ENCODE measurements around the gene ABLIM1. TPM values are rescaled to one million over a fixed set of nuclear protein-coding genes. Genes with fewer than 3 reads are reported as not detected.

The ABLIM1 gene
- total and polyA plus RNA-seq, 10 of the 15 experiments (the other 5 are each of a cell fraction or from before 2014, with no cell fraction given), result 14.2 to 50.5 (median 28.1) TPM

DNA sequence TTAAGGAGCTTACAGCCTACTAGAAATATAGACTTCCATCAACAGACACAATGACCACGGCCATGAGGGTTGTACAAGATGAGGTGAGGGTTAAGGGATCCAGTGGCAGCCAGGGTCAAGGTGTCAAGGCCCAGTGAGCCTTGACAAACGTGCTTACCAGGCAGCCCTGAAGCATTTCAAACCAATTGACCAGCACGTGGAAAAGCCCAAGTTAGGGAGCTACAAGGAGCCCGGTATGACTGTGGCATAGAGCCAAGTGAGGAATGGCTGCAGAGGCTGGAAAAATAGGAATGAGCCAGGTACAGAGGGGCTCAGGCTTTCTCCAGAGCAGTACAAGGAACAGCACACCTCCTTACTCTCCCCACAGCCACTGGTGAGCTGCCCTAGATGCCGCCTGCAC lies 266.5 kb downstream of the ABLIM1 start (continued):
- TF ChIP-seq CEBPB (IDR thresholded peaks at IDR 0.05; ENCODE audit: borderline replicate concordance in 1 of 2, low read depth in 2 of 2, low read length in 2 of 2), result no peak
- no peak for TF ChIP-seq TCF12 (IDR thresholded peaks at IDR 0.05; ENCODE audit: low read depth, low read length)
- TF ChIP-seq FOXM1 (IDR thresholded peaks at IDR 0.05; ENCODE audit: low read depth, low read length), result no peak
- TF ChIP-seq JUND (IDR thresholded peaks at IDR 0.05; ENCODE audit: low read depth, low read length), result no peak

DNA sequence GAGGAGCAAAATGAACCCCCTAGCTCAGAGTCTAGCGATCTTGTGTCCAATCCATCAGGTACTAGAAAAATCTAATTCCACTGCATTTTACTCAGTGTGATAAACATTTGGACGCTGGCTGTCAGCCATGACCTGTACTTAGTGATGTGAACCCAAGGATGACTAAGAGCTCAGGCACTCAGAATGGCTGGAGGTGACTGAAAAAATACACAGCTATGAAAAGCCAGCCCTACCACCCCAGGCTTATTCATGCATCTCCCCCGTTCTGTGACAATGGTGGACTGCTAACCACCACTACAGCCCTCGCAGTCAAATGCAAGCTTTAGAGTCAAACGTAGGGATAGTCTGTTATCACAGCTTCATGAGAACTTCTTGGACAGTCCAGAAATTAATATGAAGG lies 268.6 kb downstream of the ABLIM1 start:
- in situ Hi-C loops (cut with MboI), result no loop called here
- no peaks in the 10 kb centered on the region for H3K79me2 ChIP-seq (ENCODE audit: control insufficient read depth, insufficient read depth, low read length)
- TF ChIP-seq PRDM15 (CRISPR knock-in tag; IDR thresholded peaks at IDR 0.05), result no peak
- no peak for TF ChIP-seq CHD2 (IDR thresholded peaks at IDR 0.05; ENCODE audit: borderline replicate concordance, low read depth, low read length)
- no peak for TF ChIP-seq JUND (IDR thresholded peaks at IDR 0.05; ENCODE audit: low read depth, low read length)
- no peak for TF ChIP-seq STAT1 (conservative IDR thresholded peaks at IDR 0.05)
- TF ChIP-seq IRF3 (IDR thresholded peaks at IDR 0.05), result no peak
- TF ChIP-seq SKIL (IDR thresholded peaks at IDR 0.05; ENCODE audit: low read depth, poor library complexity, severe bottlenecking), result no peak
- no peak for TF ChIP-seq YY1 (IDR thresholded peaks at IDR 0.05; ENCODE audit: low read depth, low read length)
- TF ChIP-seq ZNF384 (IDR thresholded peaks at IDR 0.05; ENCODE audit: borderline replicate concordance, low read depth, low read length), result no peak
- TF ChIP-seq POU2F2 (IDR thresholded peaks at IDR 0.05; ENCODE audit: borderline replicate concordance, low read depth, low read length), result no peak
- no peak for TF ChIP-seq SREBF1 (IDR thresholded peaks at IDR 0.05; ENCODE audit: low read length)
- no peak for TF ChIP-seq ASH2L (IDR thresholded peaks at IDR 0.05; ENCODE audit: borderline replicate concordance, low read depth)
- TF ChIP-seq EGR1 (IDR thresholded peaks at IDR 0.05; ENCODE audit: borderline replicate concordance in 1 of 2, low read depth in 2 of 2, low read length in 2 of 2), result no peak

More for the DNA sequence above, 268.6 kb downstream of the ABLIM1 start:
- no TSS peak for BruUV-seq (replicated peaks)
- DNase-seq (ENCODE audit: low read depth, low spot score) (no peak), ATAC-seq (peak; percentile 15; the same call in 2 of the 3 replicates), FAIRE-seq (no peak)
- H3K9ac ChIP-seq (ENCODE audit: control insufficient read depth, insufficient read depth, low read length), result no peak overlapping the region
- SMC1A ChIA-PET (ENCODE audit: uncharacterized antibody, unreplicated experiment), result interaction anchor here (0.9 to 3.5 kb wide), 7 partner anchors 8 to 86 kb away, joined by 3 to 26 read pairs (median 7); no protein-coding TSS in a partner anchor
- no peak overlapping the region for H2AFZ ChIP-seq (ENCODE audit: control insufficient read depth, low read depth, low read length)
- H4K20me1 ChIP-seq (ENCODE audit: control insufficient read depth, insufficient read depth), result no peaks in the 10 kb centered on the region
- H3K4me1 ChIP-seq (ENCODE audit: control insufficient read depth, insufficient read depth, low read length), result peaks cover 28% of the 10 kb centered on the region
- CTCF ChIA-PET, result interaction anchor here (0.9 to 5.1 kb wide), 4 partner anchors 11 to 86 kb away, joined by 3 to 23 read pairs (median 4); no protein-coding TSS in a partner anchor
- RAD21 ChIA-PET (ENCODE audit: unreplicated experiment), result interaction anchor here (1.0 to 4.2 kb wide), 4 partner anchors 9 to 85 kb away, joined by 3 to 27 read pairs (median 10); no protein-coding TSS in a partner anchor
- no peak overlapping the region for H3K4me2 ChIP-seq (ENCODE audit: control insufficient read depth, insufficient read depth)
- H3K4me3 ChIP-seq, result no peak overlapping the region
- no peaks in the 10 kb centered on the region for H3K36me3 ChIP-seq (ENCODE audit: control insufficient read depth in 2 of 2, insufficient read depth in 2 of 2, low read length in 1 of 2)
- intact Hi-C loops (cut with micrococcal nuclease; ENCODE audit: unreplicated experiment), result no loop called here
- H3K27me3 ChIP-seq (replicated peaks in 1 of 2; ENCODE audit: control insufficient read depth in 2 of 2, insufficient read depth in 2 of 2, low read length in 1 of 2), result no peaks in the 10 kb centered on the region
- peaks cover 14% of the 10 kb centered on the region; the same call in 2 of the 3 replicates for H3K9me3 ChIP-seq (replicated peaks; ENCODE audit: control insufficient read depth, insufficient read depth, low read length)
- POLR2A ChIA-PET, result no interaction called here
- WGBS (ENCODE audit: insufficient coverage, insufficient replicate concordance, low lambda C conversion rate, missing lambda C conversion rate), result 23% methylated on average over 5 of the region's 5 CpGs
- H3K27ac ChIP-seq (ENCODE audit: control insufficient read depth, insufficient read depth), result no peak overlapping the region; the same call in 1 of the 2 replicates
